Prostate gland (tissue), 2 donors: ENCODE data around the gene CCSER1. TPM values are rescaled to one million over a fixed set of nuclear protein-coding genes. Genes with fewer than 3 reads are reported as not detected.

Experiments used
- DNase-seq: peaks from one replicate; pipeline ENCODE4 v3.0.0-alpha.2; 2019; ENCODE audit warnings: low spot score
- H3K27ac ChIP-seq, 2 donors: fragments of 200-600 bp; sonication (generic); 2 replicates each; pipeline ENCODE4 v1.5.1; 2017 to 2019
- H3K27me3 ChIP-seq: fragments of 200-600 bp; sonication (generic); replicated peaks from 2 replicates; pipeline ENCODE4 v1.5.1; 2019; ENCODE audit not compliant: insufficient read depth
- H3K36me3 ChIP-seq, 2 donors: fragments of 200-600 bp; sonication (generic); 1 replicate in 1 of 2; 2 replicates in 1 of 2; pipeline versions ENCODE4 v1.5.1 to v1.8.1; 2017 to 2019
- H3K4me1 ChIP-seq: fragments of 200-600 bp; sonication (generic); replicated peaks from 2 replicates; pipeline ENCODE4 v1.5.1; 2019
- H3K4me3 ChIP-seq, 2 donors: fragments of 200-600 bp; sonication (generic); 2 replicates each; pipeline ENCODE4 v1.5.1; 2017 to 2019
- H3K9me3 ChIP-seq: fragments of 200-600 bp; sonication (generic); 2 replicates; pipeline ENCODE4 v1.5.1; 2017
- CTCF ChIP-seq, 4 experiments: fragments of 200-600 bp in 2 of 4; fragments of 450-650 bp in 2 of 4; sonication (generic) in 2 of 4; IDR thresholded peaks; 1 replicate in 3 of 4; 2 replicates in 1 of 4; pipeline ENCODE4 v1.5.1; 2016 to 2019; ENCODE audit warnings: antibody characterized with exemption in 4 of 4, mild to moderate bottlenecking in 2 of 4, moderate library complexity in 2 of 4
- POLR2A ChIP-seq: fragments of 450-650 bp; IDR thresholded peaks from one replicate; pipeline ENCODE4 v1.6.1; 2016; ENCODE audit warnings: antibody characterized with exemption, mild to moderate bottlenecking
- POLR2AphosphoS5 ChIP-seq: sonication (generic); formaldehyde crosslinking; IDR thresholded peaks from one replicate; pipeline ENCODE4 v1.6.1; 2017; ENCODE audit warnings: antibody characterized with exemption
- WGBS: methylation state at CpG from one replicate; pipeline ENCODE4 v1.1.5; 2018; 5-methylcytosine and 5-hydroxymethylcytosine counted together
- intact Hi-C: fragments of 100-400 bp; cut with DNase I; formaldehyde crosslinking; loops from one replicate; pipeline ENCODE4 v1.14.2; 2022
- total RNA-seq, 2 donors: library from RNA; depleted of rRNA; stranded (reverse); fragments of >200 nt; gene quantifications; one replicate each; pipeline ENCODE4 v1.1.0, GENCODE V29; 2016

Gene CCSER1
- total RNA-seq, 2 donors from 2014 or later: 11.9 to 32.2 TPM

DNA sequence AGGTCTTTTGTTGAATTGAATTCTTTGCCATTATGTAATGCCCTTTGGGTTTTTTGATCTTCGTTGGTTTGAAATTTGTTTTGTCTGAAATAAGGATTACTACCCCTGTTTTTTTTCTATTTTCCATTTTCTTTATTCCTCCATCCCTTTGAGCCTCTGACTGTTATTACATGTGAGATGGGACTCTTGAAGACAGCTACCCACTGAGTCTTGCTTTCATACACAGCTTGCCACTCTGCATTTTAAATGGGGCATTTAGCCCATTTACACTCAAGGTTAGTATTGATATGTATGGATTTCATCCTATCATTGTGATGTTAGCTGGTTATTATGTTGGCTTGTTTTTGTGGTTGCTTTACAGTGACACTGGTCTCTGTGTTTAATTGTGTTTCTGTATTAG is 1440.4 kb downstream of the CCSER1 start:
- Histone ChIP-seq H3K4me1 (no peaks in the 10 kb centered on the region), H3K27ac (no peak overlapping the region), H3K9me3 (no peaks in the 10 kb centered on the region), H3K36me3 (no peaks in the 10 kb centered on the region), H3K4me3 (no peak overlapping the region), H3K27me3 (no peaks in the 10 kb centered on the region)
- WGBS: 23% methylated on average over 1 of the region's 1 CpG
- intact Hi-C loops: no loop called here
- DNase-seq: no peak
- TF ChIP-seq POLR2AphosphoS5 (no peak), POLR2A (no peak), CTCF (IDR thresholded peaks at IDR 0.05) (no peak)

DNA sequence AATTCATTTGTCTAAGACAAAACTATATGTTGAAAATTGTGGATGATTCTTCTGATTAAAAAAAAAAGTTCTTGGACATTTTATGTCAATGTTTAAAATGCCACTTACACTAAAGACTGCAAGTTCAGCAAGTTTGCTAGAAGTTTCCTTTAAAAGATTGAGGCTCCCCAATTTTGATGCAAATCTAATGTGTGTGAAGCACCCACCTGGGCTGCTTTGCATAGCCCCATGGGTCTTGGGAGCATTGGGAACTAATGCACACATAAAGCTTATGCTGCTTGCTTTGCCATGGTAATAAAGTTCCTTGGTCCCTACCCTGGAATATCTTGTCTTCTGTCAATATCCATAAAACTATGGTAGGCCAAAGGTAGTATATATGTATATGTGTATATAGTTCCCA is 1450.7 kb downstream of the CCSER1 start:
- intact Hi-C loops: no loop called here

DNA sequence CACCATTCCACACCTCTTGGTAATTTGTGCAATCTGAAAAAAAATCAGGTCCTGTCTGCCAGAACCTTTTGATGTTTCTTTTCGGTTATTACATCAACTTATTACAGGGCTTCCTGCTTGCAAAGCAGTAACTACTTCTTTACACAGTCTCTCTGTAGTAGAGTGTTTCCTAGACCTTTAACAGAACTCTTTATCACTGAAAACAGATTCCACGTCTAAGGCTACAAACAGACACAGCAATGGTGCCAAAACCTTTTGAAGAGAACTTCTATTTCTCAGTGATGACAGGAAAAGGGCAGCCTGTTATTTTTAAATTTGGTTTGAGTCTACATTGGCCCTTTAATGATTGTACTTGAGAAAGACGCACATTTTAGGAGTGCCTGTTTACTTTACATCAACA is 1463.1 kb downstream of the CCSER1 start:
- no peaks in the 10 kb centered on the region for H3K27me3 ChIP-seq
- DNase-seq: no peak
- intact Hi-C loops: no loop called here

More for the DNA sequence above, 1450.7 kb downstream of the CCSER1 start:
- Histone ChIP-seq H3K9me3 (no peaks in the 10 kb centered on the region), H3K27ac (no peak overlapping the region), H3K27me3 (no peaks in the 10 kb centered on the region), H3K36me3 (no peaks in the 10 kb centered on the region), H3K4me3 (no peak overlapping the region), H3K4me1 (no peaks in the 10 kb centered on the region)
- TF ChIP-seq POLR2AphosphoS5: no peak
- no peak for DNase-seq

GRCh38 chr4:91592125-91592524 is 1464.9 kb downstream of the CCSER1 start:
- intact Hi-C loops: no loop called here
- Histone ChIP-seq H3K27ac (no peak overlapping the region), H3K36me3 (no peaks in the 10 kb centered on the region), H3K27me3 (no peaks in the 10 kb centered on the region), H3K9me3 (no peaks in the 10 kb centered on the region), H3K4me1 (no peaks in the 10 kb centered on the region), H3K4me3 (no peak overlapping the region)
- DNase-seq: no peak
- TF ChIP-seq CTCF (IDR thresholded peaks at IDR 0.05): no peak
- no peak for TF ChIP-seq POLR2AphosphoS5
- TF ChIP-seq POLR2A: no peak
- WGBS: 94% methylated on average over 4 of the region's 4 CpGs

More for the DNA sequence above, 1463.1 kb downstream of the CCSER1 start:
- H3K36me3 ChIP-seq: no peaks in the 10 kb centered on the region
- H3K4me1 ChIP-seq: no peaks in the 10 kb centered on the region
- H3K4me3 ChIP-seq: no peak overlapping the region
- no peak for TF ChIP-seq CTCF (IDR thresholded peaks at IDR 0.05)
- no peak for TF ChIP-seq POLR2A
- no peak for TF ChIP-seq POLR2AphosphoS5
- H3K27ac ChIP-seq: no peak overlapping the region
- 29% methylated on average over 3 of the region's 3 CpGs for WGBS
- no peaks in the 10 kb centered on the region for H3K9me3 ChIP-seq

DNA sequence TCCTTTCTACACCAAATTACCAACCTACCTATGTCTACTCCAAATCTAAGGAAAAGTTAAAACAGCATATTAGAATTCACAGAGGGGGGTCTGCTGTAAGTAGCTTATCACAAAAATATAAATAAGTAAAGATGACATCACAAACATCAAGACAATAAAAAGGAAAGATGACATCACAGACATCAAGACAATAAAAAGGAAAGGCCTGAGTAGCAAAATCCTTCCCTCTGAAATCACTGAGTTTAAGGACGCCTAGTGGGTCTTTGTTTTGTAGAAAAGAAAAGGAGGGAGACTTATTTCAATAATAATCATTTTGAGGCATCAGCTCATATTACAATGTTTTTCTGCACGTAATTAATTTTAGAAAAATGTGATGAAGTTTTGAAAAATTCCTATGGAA is 1469.5 kb downstream of the CCSER1 start:
- TF ChIP-seq POLR2AphosphoS5 (no peak), CTCF (IDR thresholded peaks at IDR 0.05) (no peak), POLR2A (no peak)

More for the DNA sequence above, 1469.5 kb downstream of the CCSER1 start:
- Histone ChIP-seq H3K4me1 (no peaks in the 10 kb centered on the region), H3K27ac (no peak overlapping the region), H3K36me3 (no peaks in the 10 kb centered on the region), H3K27me3 (no peaks in the 10 kb centered on the region), H3K9me3 (no peaks in the 10 kb centered on the region), H3K4me3 (no peak overlapping the region)
- intact Hi-C loops: no loop called here
- WGBS: 66% methylated on average over 2 of the region's 2 CpGs
- no peak for DNase-seq
